ENCODE results near the gene PHF8. TPM values are rescaled to one million over a fixed set of nuclear protein-coding genes. Genes with fewer than 3 reads are reported as not detected.

The PHF8 gene
- 10 to 100 TPM; 25.0 to 35.1 (median 29.9) TPM for polyA plus RNA-seq (ENCODE audit: insufficient read length in 4 of 4)

GRCh38 chrX:54044126-54044876 is at the start of gene PHF8:
PHF8 (minus strand) TSS chrX:54044473; CDS start chrX:54042728, 1,745 bp downstream.
- peak; percentile 73 to 87 (median 82) for DNase-seq (ENCODE audit: low read depth in 4 of 4, low spot score in 2 of 4)

DNA sequence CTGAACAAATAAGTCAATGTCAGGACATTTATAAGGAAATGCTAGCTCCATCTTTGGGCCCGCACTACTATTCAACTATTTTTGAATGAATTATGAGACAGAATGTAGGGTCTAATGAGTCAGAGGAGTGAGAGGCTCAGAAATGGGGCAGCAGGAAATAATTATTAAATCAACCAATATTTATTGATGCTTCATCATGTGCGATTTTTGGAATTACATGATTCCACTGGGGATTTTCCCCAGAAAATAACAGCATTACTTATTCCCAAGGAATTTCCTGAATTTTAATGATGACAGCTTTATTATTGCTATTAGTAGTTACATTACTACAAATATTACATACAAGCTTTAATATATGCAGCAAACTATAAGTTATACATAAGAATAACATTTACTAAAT is 49.3 kb upstream of the PHF8 start:
- DNase-seq (ENCODE audit: low read depth in 4 of 4, low spot score in 2 of 4): no peak

GRCh38 chrX:54093159-54093558 is 48.9 kb upstream of the PHF8 start:
- DNase-seq (ENCODE audit: low read depth in 4 of 4, low spot score in 2 of 4): no peak

DNA sequence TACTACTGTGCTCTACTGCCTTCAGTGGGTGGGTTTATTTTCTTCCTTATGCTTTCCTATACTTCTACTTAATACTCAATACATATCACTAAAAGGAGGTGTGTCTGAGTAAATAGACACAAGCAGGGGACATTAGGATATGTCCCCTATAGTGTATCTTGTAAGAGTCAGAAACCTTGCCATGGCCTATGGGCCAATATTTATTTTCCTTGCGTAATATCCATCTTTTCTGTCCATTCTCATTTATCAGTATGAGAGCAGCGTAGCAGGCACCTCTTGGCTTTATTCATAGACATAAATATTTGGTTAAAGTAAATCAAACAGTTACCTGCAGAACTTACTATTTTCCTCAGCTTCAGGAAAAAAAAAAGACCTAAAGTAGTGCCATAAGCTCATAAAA is 46.6 kb upstream of the PHF8 start:
- no peak for DNase-seq (ENCODE audit: low read depth in 4 of 4, low spot score in 2 of 4)

- DNase-seq (ENCODE audit: low read depth in 4 of 4, low spot score in 2 of 4): no peak
Measured at GRCh38 chrX:54089191-54089590, 44.9 kb upstream of the PHF8 start.

GRCh38 chrX:54087661-54088060 is 43.4 kb upstream of the PHF8 start:
- DNase-seq (ENCODE audit: low read depth in 4 of 4, low spot score in 2 of 4): no peak

DNA sequence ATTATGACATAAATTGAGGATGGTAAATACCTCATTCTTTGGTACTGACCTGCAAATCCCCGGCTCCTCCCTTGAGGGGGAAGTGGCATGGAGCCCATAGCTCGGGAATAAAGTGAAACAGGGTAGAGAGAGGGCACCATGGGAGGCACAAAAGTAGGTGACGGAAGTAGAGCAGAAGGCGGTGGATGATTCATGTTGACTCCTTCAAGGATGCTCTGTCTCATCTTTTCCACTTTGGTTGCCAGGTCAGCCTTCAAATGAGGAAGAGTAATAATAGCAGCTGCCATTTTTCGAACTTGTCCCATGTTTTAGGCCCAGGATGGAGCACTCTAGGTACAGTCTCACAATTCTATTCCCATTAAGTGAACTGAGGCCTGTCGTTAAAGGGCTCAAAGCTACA is 41.4 kb upstream of the PHF8 start:
- DNase-seq (ENCODE audit: low read depth in 4 of 4, low spot score in 2 of 4): no peak

DNA sequence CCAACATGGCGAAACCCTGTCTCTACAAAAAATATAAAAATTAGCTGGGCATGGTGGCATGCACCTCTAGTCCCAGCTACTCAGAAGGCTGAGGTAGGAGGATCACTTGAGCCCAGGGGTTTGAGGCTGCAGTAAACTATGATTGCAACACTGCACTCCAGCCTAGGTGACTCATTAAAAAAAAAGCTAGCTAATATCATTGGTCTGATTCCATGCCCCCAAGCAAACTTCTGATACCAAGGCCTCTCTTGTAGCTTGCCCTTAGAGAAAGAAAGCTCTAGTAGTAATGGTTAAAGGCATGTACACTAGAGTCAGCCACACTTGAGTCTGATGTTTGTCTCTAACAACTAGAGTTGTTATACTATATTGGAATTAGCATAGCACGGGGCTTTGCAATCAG is 32.6 kb upstream of the PHF8 start:
- DNase-seq (ENCODE audit: low read depth in 4 of 4, low spot score in 2 of 4): no peak

DNA sequence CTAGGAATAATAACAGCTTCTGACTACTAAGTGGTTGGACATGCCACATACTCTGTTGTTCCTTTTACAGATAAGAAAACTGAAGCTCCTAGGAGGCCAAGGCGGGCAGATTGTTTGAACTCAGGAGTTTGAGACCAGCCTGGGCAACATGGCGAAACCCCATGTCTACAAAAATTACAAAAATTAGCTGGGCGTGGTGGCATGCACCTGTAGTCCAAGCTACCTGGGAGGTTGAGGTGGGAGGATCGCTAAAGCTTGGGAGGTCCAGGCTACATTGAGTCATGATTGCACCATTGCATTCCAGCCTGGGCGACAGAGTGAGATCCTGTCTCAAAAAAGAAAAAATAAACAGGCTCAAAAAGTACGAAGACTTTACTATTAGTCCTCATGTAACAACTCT is 30.6 kb upstream of the PHF8 start:
- no peak for DNase-seq (ENCODE audit: low read depth in 4 of 4, low spot score in 2 of 4)

DNA sequence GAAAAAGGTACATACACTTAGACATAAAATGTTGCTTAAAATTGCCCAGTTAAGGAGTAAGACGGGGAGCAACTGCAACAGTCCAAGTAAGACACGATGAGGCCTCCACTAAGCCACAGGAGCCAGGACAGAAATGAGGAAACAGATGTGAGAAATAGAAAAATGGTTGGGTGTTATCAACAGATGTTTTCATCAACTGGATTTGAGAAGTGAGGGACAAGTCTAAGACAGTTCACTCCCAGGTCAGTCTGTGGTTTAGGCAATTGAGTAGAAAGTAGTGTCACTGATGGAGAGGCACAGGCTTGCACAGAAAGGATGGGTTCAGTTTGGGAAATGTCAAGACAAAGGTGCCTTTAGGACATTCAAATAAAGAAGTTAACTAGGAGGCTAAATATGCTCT is 23.5 kb upstream of the PHF8 start:
- DNase-seq (ENCODE audit: low read depth in 4 of 4, low spot score in 2 of 4): no peak

GRCh38 chrX:54066841-54067240 is 22.6 kb upstream of the PHF8 start:
- DNase-seq (ENCODE audit: low read depth in 4 of 4, low spot score in 2 of 4): no peak

GRCh38 chrX:54064564-54064963 is 20.3 kb upstream of the PHF8 start:
- DNase-seq (ENCODE audit: low read depth in 4 of 4, low spot score in 2 of 4): no peak

DNA sequence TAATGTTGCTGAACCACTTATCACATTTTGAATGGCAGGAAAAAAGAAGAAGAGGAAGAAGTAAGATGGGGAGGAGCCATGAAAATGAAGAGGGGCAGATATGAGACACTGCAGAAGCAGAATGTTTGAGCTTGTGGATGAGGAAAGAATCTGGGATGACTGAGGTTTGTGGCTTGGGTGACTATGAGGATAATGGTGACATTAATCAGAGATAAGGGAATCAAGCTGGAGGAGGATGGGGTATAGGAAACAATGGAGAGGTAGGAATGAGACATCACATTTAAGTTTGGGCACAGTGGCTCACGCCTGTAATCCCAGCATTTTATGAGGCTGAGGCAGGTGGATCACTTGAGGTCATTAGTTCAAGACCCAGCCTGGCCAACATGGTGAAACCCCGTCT is 19.1 kb upstream of the PHF8 start:
- no peak for DNase-seq (ENCODE audit: low read depth in 4 of 4, low spot score in 2 of 4)

GRCh38 chrX:54049801-54050200 is 5.5 kb upstream of the PHF8 start:
- DNase-seq (ENCODE audit: low read depth in 4 of 4, low spot score in 2 of 4): no peak

GRCh38 chrX:54048412-54048811 is 4.1 kb upstream of the PHF8 start:
- no peak for DNase-seq (ENCODE audit: low read depth in 4 of 4, low spot score in 2 of 4)

GRCh38 chrX:54045563-54046228 is 1.4 kb upstream of the PHF8 start:
- DNase-seq (ENCODE audit: low read depth in 4 of 4, low spot score in 2 of 4): peak in 2 of 4 donors; percentile 8

DNA sequence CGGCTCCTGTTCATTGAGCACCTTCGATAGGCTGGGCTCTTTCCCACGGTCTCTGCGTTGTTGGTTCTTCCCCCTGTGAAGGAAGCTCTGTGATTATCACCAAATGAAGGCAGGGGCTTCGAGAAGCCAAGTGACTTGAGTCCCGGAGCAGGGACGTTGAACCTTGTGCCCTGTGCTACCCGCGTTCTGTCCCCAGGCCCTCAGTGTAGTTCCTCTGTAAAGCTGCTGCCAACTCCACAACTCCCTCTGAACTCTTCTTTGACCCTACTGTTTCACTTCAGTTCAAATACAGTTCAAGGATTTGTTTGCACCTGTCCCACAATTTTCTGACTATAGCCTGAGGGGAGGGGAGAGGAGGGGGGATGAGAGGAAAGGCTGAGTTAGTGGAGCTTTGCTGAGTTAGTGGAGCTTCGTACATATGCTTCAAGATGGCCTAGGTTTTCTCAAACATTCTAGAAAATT is 635 bp upstream of the PHF8 start:
- DNase-seq (ENCODE audit: low read depth in 4 of 4, low spot score in 2 of 4): peak in 1 of 4 donors; percentile 31

DNA sequence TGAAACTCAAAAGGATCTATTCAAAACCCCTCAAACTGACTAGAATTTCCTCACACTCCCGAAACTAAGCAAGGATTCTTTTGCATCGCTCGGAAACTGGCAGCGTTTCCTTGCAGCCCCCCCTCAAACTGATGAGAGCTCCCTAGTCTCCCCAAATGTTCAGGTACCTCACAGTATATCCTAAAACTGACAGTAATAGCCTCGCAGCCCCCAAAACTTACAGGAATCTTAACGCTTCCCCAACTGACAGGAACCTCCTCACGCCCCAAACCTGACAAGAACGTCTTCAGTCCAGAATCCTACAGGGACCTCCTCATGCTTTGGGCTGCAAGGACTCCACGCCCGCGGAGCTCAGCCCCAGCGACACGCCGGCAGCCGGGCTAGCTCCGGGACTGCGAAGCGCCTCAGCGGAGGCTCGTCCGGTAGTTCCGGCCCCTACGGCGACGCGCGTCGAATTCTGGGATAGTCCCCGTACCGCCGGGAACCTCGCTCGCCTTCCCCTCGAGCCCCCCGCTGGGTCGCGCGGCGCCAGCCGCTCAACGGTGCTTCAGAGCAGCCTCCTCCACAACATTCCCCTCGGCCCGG is 640 bp downstream of the PHF8 start:
- DNase-seq (ENCODE audit: low read depth in 4 of 4, low spot score in 2 of 4): peak in 2 of 4 donors; percentile 6

- peak in 1 of 4 donors; percentile 10 for DNase-seq (ENCODE audit: low read depth in 4 of 4, low spot score in 2 of 4)
Measured at GRCh38 chrX:54043056-54043455, 1.2 kb downstream of the PHF8 start.

DNA sequence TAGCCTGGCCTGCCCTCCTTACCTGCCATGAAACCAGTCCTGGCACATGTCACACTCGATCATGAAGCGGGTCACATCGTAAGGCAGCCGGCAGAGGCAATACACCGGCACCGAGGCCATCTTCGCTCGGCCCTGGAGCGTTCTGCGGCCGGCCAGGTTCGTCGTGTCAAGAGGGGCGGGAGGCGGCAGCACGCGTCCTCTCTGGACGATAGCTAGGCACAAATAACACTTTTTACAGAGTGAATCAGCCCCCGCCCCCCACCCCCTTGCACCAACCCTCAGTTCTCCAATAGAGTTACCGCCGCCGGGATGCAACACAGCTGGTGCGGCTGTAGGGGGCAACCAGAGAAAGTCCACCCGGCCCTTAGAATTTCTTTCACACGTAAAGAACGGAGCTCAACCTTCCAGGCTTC is 1.7 kb downstream of the PHF8 start:
- peak in 2 of 4 donors; percentile 19 to 46 for DNase-seq (ENCODE audit: low read depth in 4 of 4, low spot score in 2 of 4)

- no peak for DNase-seq (ENCODE audit: low read depth in 4 of 4, low spot score in 2 of 4)
Measured at GRCh38 chrX:54030329-54030728, 13.9 kb downstream of the PHF8 start.

All from left renal cortex interstitium (tissue), 4 donors.